NCI-H2227 treated with DMSO at 0.1 percent for 48 hours (cell line): ENCODE measurements around the gene ZNF282.

Source experiments
- DNase-seq: peaks from one replicate; lab custom pipeline; 2025; lab: John Stamatoyannopoulos, UW

Gene ZNF282

GRCh38 chr7:149195180-149196150 is at the start of gene ZNF282:
Gene ZNF282 (plus strand): TSS chr7:149195546. CDS start chr7:149195590, 44 bp downstream.
- DNase-seq, result peak; percentile 83

- peak; percentile 81 for DNase-seq
Measured at GRCh38 chr7:149147072-149147751, 48.1 kb upstream of the ZNF282 start, which contains the start of gene ZNF398. Gene ZNF398 (plus strand): TSS chr7:149147453. CDS start chr7:149147743, 290 bp downstream.

GRCh38 chr7:149147752-149148653 is 47.3 kb upstream of the ZNF282 start:
- peak; percentile 58 for DNase-seq

- no peak for DNase-seq
Measured at GRCh38 chr7:149150981-149151380, 44.4 kb upstream of the ZNF282 start.

GRCh38 chr7:149153346-149153745 is 42.0 kb upstream of the ZNF282 start:
- DNase-seq, result no peak

- DNase-seq, result no peak
Measured at GRCh38 chr7:149154056-149154455, 41.3 kb upstream of the ZNF282 start.

- DNase-seq, result no peak
Measured at GRCh38 chr7:149156898-149157297, 38.4 kb upstream of the ZNF282 start.

- DNase-seq, result no peak
Measured at GRCh38 chr7:149161241-149161848, 34.0 kb upstream of the ZNF282 start.

- DNase-seq, result no peak
Measured at GRCh38 chr7:149166142-149166541, 29.2 kb upstream of the ZNF282 start.

- DNase-seq, result no peak
Measured at GRCh38 chr7:149166630-149167352, 28.6 kb upstream of the ZNF282 start.

- DNase-seq, result no peak
Measured at GRCh38 chr7:149171892-149172533, 23.3 kb upstream of the ZNF282 start.

- no peak for DNase-seq
Measured at GRCh38 chr7:149172534-149172920, 22.8 kb upstream of the ZNF282 start.

- DNase-seq, result no peak
Measured at GRCh38 chr7:149175150-149175549, 20.2 kb upstream of the ZNF282 start.

- no peak for DNase-seq
Measured at GRCh38 chr7:149179241-149179640, 16.1 kb upstream of the ZNF282 start.

- DNase-seq, result no peak
Measured at GRCh38 chr7:149180722-149181449, 14.5 kb upstream of the ZNF282 start.

GRCh38 chr7:149181450-149181790 is 13.9 kb upstream of the ZNF282 start:
- DNase-seq, result no peak

GRCh38 chr7:149184274-149184673 is 11.1 kb upstream of the ZNF282 start:
- DNase-seq, result no peak

- no peak for DNase-seq
Measured at GRCh38 chr7:149188213-149188612, 7.1 kb upstream of the ZNF282 start.

GRCh38 chr7:149188637-149189259 is 6.6 kb upstream of the ZNF282 start:
- DNase-seq, result peak; percentile 26
